ENCODE data around the gene RUBCNL. TPM values are rescaled to one million over a fixed set of nuclear protein-coding genes. Genes with fewer than 3 reads are reported as not detected.
"Not testable (repeated sequence)": the region's sequence is repeated elsewhere in the genome, so short reads cannot be mapped to it uniquely, and the experiment has no call there.

Gene RUBCNL
- total RNA-seq, 1 donor from 2014 or later, result 1.1 TPM

DNA sequence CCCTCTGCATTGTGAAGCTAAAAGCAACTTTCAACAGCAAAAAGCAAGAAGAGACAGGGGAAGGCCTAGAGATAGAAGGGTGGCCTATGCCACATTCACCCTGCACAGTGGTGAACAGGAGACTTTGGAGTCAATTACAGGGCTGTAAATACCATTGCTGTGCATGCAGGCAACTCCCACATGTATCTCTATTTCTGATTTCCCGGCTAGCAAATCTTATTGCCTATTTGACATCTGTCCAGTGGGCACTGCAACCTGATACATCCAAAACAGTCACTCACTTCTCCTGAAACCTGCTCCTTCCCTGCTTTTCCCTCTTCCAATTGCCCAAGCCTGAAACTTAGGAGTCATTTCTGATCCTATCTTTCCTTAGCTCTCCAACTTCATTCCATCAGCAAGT lies 13.4 kb downstream of the RUBCNL start:
- DNase-seq (ENCODE audit: extremely low spot score, unreplicated experiment), result no peak
- Mint-ChIP-seq H3K4me1 (ENCODE audit: unreplicated experiment) (peaks cover 11% of the 10 kb centered on the region), H3K27me3 (no peaks in the 10 kb centered on the region), H3K36me3 (no peaks in the 10 kb centered on the region), H3K27ac (no peak overlapping the region), H3K4me3 (no peak overlapping the region), H3K9me3 (no peaks in the 10 kb centered on the region)
- TF ChIP-seq CTCF (conservative IDR thresholded peaks at IDR 0.05), result no peak

DNA sequence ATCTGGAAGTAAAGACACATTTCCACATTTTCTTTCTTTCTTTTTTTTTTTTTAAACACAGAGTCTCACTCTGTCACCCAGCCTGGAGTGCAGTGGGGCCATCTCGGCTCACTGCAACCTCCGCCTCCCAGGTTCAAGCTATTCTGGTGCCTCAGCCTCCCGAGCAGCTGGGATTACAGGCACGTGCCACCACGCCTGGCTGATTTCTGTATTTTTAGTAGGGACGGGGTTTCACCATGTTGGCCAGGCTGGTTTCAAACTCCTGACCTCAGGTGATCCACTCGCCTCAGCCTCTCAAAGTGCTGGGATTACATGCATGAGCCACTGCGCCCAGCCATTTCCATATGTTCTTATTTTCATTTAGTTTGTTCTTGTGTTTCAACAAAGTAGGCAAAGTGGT lies 14.1 kb downstream of the RUBCNL start:
- not testable (repeated sequence) for H3K27ac Mint-ChIP-seq; H3K9me3 Mint-ChIP-seq; DNase-seq (ENCODE audit: extremely low spot score, unreplicated experiment); H3K36me3 Mint-ChIP-seq; H3K4me3 Mint-ChIP-seq; H3K27me3 Mint-ChIP-seq
- H3K4me1 Mint-ChIP-seq (ENCODE audit: unreplicated experiment), result peaks cover 11% of the 10 kb centered on the region

DNA sequence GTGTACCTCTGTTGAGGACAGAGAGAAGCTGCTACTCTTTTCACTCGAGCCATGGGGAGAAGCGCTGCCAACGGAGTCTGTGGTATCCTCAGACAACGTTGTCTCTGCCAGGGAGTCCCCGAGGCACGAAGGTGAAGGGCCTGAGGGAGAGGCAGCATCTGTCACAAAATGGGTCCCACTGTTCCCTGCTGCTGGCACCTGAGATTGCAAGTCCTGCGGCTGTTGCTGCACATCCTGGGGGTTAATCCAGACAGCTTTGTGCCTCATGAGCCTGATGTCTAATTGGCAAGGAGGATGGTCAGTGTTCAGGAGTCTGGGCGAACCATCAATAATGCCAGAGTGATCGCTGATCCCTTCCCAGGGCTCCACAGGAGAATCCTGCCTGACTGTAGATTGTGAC lies 15.0 kb downstream of the RUBCNL start:
- Mint-ChIP-seq H3K36me3 (no peaks in the 10 kb centered on the region), H3K9me3 (no peaks in the 10 kb centered on the region), H3K27me3 (no peaks in the 10 kb centered on the region), H3K27ac (peak overlapping the region; percentile 11), H3K4me1 (ENCODE audit: unreplicated experiment) (peaks cover 11% of the 10 kb centered on the region), H3K4me3 (no peak overlapping the region)
- no peak for TF ChIP-seq CTCF (conservative IDR thresholded peaks at IDR 0.05)
- no peak for DNase-seq (ENCODE audit: extremely low spot score, unreplicated experiment)

GRCh38 chr13:46369506-46370277 lies 17.4 kb downstream of the RUBCNL start:
- H3K36me3 Mint-ChIP-seq, result no peaks in the 10 kb centered on the region
- no peak overlapping the region for H3K4me3 Mint-ChIP-seq
- TF ChIP-seq CTCF (conservative IDR thresholded peaks at IDR 0.05), result no peak
- H3K27me3 Mint-ChIP-seq, result no peaks in the 10 kb centered on the region
- DNase-seq (ENCODE audit: extremely low spot score, unreplicated experiment), result no peak
- H3K9me3 Mint-ChIP-seq, result no peaks in the 10 kb centered on the region
- peaks cover 11% of the 10 kb centered on the region for H3K4me1 Mint-ChIP-seq (ENCODE audit: unreplicated experiment)
- H3K27ac Mint-ChIP-seq, result no peak overlapping the region

GRCh38 chr13:46367617-46368327 lies 19.3 kb downstream of the RUBCNL start:
- DNase-seq (ENCODE audit: extremely low spot score, unreplicated experiment), result no peak
- H3K4me1 Mint-ChIP-seq (ENCODE audit: unreplicated experiment), result peaks cover 11% of the 10 kb centered on the region
- H3K27me3 Mint-ChIP-seq, result no peaks in the 10 kb centered on the region
- no peaks in the 10 kb centered on the region for H3K36me3 Mint-ChIP-seq
- no peak overlapping the region for H3K4me3 Mint-ChIP-seq
- no peaks in the 10 kb centered on the region for H3K9me3 Mint-ChIP-seq
- TF ChIP-seq CTCF (conservative IDR thresholded peaks at IDR 0.05), result no peak
- H3K27ac Mint-ChIP-seq, result no peak overlapping the region

DNA sequence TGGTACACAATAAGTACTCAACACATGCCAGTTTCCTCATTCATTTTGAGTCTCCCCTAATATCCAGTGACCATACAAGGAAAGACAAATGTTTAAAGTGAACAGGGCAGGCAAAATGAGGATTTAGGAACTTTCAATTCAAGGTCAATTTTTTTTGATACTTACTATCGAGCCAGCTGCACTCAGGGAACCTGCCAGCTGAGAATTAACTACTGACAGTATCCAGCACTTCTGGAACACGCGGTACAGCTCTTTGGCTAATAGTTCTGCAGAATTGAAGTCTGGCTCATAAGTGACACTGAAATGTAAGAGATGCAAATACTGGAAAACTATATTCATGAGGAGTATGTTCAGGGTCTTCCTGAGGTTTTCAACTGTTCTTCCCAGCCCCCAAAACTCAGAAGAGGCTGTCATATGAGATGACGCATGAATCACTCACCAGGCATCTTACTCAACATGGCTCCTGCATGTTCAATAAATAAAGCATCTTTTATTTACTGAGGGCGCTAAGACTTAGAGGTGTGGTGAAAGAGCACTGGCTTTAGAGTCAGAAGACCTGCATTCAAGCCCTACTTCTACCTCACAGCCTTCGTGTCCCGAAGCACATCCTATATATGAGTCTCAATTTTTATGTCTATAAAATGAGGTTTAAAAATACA lies 25.6 kb downstream of the RUBCNL start:
- H3K27ac Mint-ChIP-seq, result no peak overlapping the region

More for the DNA sequence above, 25.6 kb downstream of the RUBCNL start:
- no peaks in the 10 kb centered on the region for H3K27me3 Mint-ChIP-seq
- peaks cover 7% of the 10 kb centered on the region for H3K4me1 Mint-ChIP-seq (ENCODE audit: unreplicated experiment)
- no peaks in the 10 kb centered on the region for H3K9me3 Mint-ChIP-seq
- H3K36me3 Mint-ChIP-seq, result no peaks in the 10 kb centered on the region
- no peak for DNase-seq (ENCODE audit: extremely low spot score, unreplicated experiment)
- TF ChIP-seq CTCF (conservative IDR thresholded peaks at IDR 0.05), result no peak
- no peak overlapping the region for H3K4me3 Mint-ChIP-seq

Measured in type B pancreatic cell (in vitro differentiated cells).